ENCODE results near the gene MYO1B. TPM values are rescaled to one million over a fixed set of nuclear protein-coding genes. Genes with fewer than 3 reads are reported as not detected.
A peak's percentile ranks its signal among the peaks of the same experiment; 100 is the strongest.

MYO1B gene
- total RNA-seq, 1 experiment from 2014 or later: 241 TPM

- no peak overlapping the region for H3K4me3 Mint-ChIP-seq (ENCODE audit: unreplicated experiment)
- intact Hi-C loops (cut with micrococcal nuclease): no loop called here
- no peak for TF ChIP-seq CTCF (IDR thresholded peaks at IDR 0.05; ENCODE audit: unreplicated experiment)
- peaks cover 37% of the 10 kb centered on the region for H3K4me1 Mint-ChIP-seq (ENCODE audit: insufficient read depth, unreplicated experiment)
- peaks cover 10% of the 10 kb centered on the region for H3K9me3 Mint-ChIP-seq (ENCODE audit: unreplicated experiment)
- ChIA-PET POLR2A (no interaction called here), CTCF (interaction anchor here (0.8 to 1.2 kb wide), 3 partner anchors 20 to 279 kb away, joined by 3 to 5 read pairs (median 4); no protein-coding TSS in a partner anchor)
- no TSS peak for BruUV-seq (replicated peaks)
- no peaks in the 10 kb centered on the region for H3K27me3 Mint-ChIP-seq (ENCODE audit: insufficient read depth, unreplicated experiment)
- H3K36me3 Mint-ChIP-seq (ENCODE audit: insufficient read depth, unreplicated experiment): no peaks in the 10 kb centered on the region
- DNase-seq (ENCODE audit: unreplicated experiment): no peak
- H3K27ac Mint-ChIP-seq (ENCODE audit: low read depth, unreplicated experiment): peak overlapping the region; percentile 68
Observed at GRCh38 chr2:191222952-191223351, 22.3 kb upstream of the MYO1B start.

- H3K4me1 Mint-ChIP-seq (ENCODE audit: insufficient read depth, unreplicated experiment): peaks cover 34% of the 10 kb centered on the region
- DNase-seq (ENCODE audit: unreplicated experiment): no peak
- ChIA-PET CTCF (interaction anchor here (0.6 to 2.6 kb wide), 6 partner anchors 23 to 1136 kb away, joined by 3 to 9 read pairs (median 3); no protein-coding TSS in a partner anchor), POLR2A (interaction anchor here (0.6 to 2.0 kb wide), 2 partner anchors 22 kb away, joined by 3 to 10 read pairs; no protein-coding TSS in a partner anchor)
- BruUV-seq (replicated peaks): no TSS peak
- no peaks in the 10 kb centered on the region for H3K27me3 Mint-ChIP-seq (ENCODE audit: insufficient read depth, unreplicated experiment)
- H3K4me3 Mint-ChIP-seq (ENCODE audit: unreplicated experiment): no peak overlapping the region
- intact Hi-C loops (cut with micrococcal nuclease): no loop called here
- H3K36me3 Mint-ChIP-seq (ENCODE audit: insufficient read depth, unreplicated experiment): no peaks in the 10 kb centered on the region
- TF ChIP-seq CTCF (IDR thresholded peaks at IDR 0.05; ENCODE audit: unreplicated experiment): no peak
- H3K27ac Mint-ChIP-seq (ENCODE audit: low read depth, unreplicated experiment): no peak overlapping the region
- peaks cover 8% of the 10 kb centered on the region for H3K9me3 Mint-ChIP-seq (ENCODE audit: unreplicated experiment)
Observed at GRCh38 chr2:191225126-191225525, 20.1 kb upstream of the MYO1B start.

DNA sequence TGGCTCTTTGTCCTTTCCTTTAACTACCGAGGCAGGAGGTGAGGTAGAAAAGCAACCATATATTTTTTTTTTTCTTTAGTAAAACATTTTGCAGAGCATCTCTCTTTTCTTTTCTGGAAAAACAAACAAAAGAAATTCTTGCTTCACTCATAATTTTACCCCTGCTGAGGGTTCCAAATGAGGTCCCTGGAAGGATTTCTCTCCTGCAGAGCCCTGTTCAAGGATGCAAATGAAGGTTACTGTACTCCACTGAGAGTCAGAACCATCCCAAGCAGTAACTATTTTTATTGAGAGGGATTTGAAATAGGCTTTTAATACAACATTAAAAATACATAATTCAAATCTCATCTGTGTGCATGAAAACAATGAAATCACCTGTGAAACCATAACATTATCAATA is 19.5 kb upstream of the MYO1B start:
- intact Hi-C loops (cut with micrococcal nuclease): no loop called here
- POLR2A ChIA-PET: interaction anchor here (2.0 kb wide), 1 partner anchor 21 kb away, joined by 10 read pairs; no protein-coding TSS in a partner anchor
- no peaks in the 10 kb centered on the region for H3K27me3 Mint-ChIP-seq (ENCODE audit: insufficient read depth, unreplicated experiment)
- CTCF ChIA-PET: interaction anchor here (0.6 to 2.6 kb wide), 4 partner anchors 60 to 1136 kb away, joined by 3 to 9 read pairs (median 3); no protein-coding TSS in a partner anchor
- BruUV-seq (replicated peaks): no TSS peak
- no peak overlapping the region for H3K27ac Mint-ChIP-seq (ENCODE audit: low read depth, unreplicated experiment)
- H3K9me3 Mint-ChIP-seq (ENCODE audit: unreplicated experiment): peaks cover 2% of the 10 kb centered on the region
- TF ChIP-seq CTCF (IDR thresholded peaks at IDR 0.05; ENCODE audit: unreplicated experiment): no peak
- H3K4me3 Mint-ChIP-seq (ENCODE audit: unreplicated experiment): no peak overlapping the region
- no peak for DNase-seq (ENCODE audit: unreplicated experiment)
- H3K4me1 Mint-ChIP-seq (ENCODE audit: insufficient read depth, unreplicated experiment): peaks cover 28% of the 10 kb centered on the region
- H3K36me3 Mint-ChIP-seq (ENCODE audit: insufficient read depth, unreplicated experiment): no peaks in the 10 kb centered on the region

GRCh38 chr2:191226196-191226595 is 19.0 kb upstream of the MYO1B start:
- intact Hi-C loops (cut with micrococcal nuclease): no loop called here

More at GRCh38 chr2:191226196-191226595, 19.0 kb upstream of the MYO1B start:
- no peak for DNase-seq (ENCODE audit: unreplicated experiment)
- ChIA-PET POLR2A (interaction anchor here (2.0 kb wide), 1 partner anchor 20 kb away, joined by 10 read pairs; no protein-coding TSS in a partner anchor), CTCF (interaction anchor here (1.1 to 2.6 kb wide), 2 partner anchors 61 to 1137 kb away, joined by 3 to 9 read pairs; no protein-coding TSS in a partner anchor)
- no peak for TF ChIP-seq CTCF (IDR thresholded peaks at IDR 0.05; ENCODE audit: unreplicated experiment)
- Mint-ChIP-seq H3K36me3 (ENCODE audit: insufficient read depth, unreplicated experiment) (no peaks in the 10 kb centered on the region), H3K9me3 (ENCODE audit: unreplicated experiment) (no peaks in the 10 kb centered on the region), H3K4me1 (ENCODE audit: insufficient read depth, unreplicated experiment) (peaks cover 26% of the 10 kb centered on the region), H3K4me3 (ENCODE audit: unreplicated experiment) (no peak overlapping the region), H3K27me3 (ENCODE audit: insufficient read depth, unreplicated experiment) (no peaks in the 10 kb centered on the region), H3K27ac (ENCODE audit: low read depth, unreplicated experiment) (no peak overlapping the region)
- BruUV-seq (replicated peaks): no TSS peak

All from MCF 10A (cell line).